WTC11 (cell line): ENCODE results near the gene APOF. TPM values are rescaled to one million over a fixed set of nuclear protein-coding genes. Genes with fewer than 3 reads are reported as not detected.

Experiments
- ATAC-seq: fragments of 200-7000 bp; cut with Tn5 transposase; 2 replicates; pipeline ENCODE4 v1.10.0; 2021; ENCODE audit warnings: mild to moderate bottlenecking, moderate library complexity
- CTCF ChIA-PET: fragments of 300-600 bp; sonication (Branson Sonifier 250); formaldehyde crosslinking; loops from one replicate; lab custom pipeline; 2021; ENCODE audit warnings: antibody characterized with exemption; lab: Charles Lee
- POLR2A ChIA-PET: fragments of 350-600 bp; sonication (Branson Sonifier 250); formaldehyde crosslinking; loops from one replicate; lab custom pipeline; 2021; ENCODE audit warnings: antibody characterized with exemption; lab: Charles Lee
- DNase-seq: peaks from one replicate; pipeline ENCODE4 v3.0.0; 2021; ENCODE audit warnings: low spot score
- H3K27ac Mint-ChIP-seq: 2 replicates; pipeline ENCODE4 v1.8.0; 2021; ENCODE audit warnings: mixed read lengths
- H3K27me3 Mint-ChIP-seq: 2 replicates; pipeline ENCODE4 v1.8.0; 2021; ENCODE audit warnings: low read depth, mild to moderate bottlenecking, moderate library complexity, mixed read lengths
- H3K36me3 Mint-ChIP-seq: 2 replicates; pipeline ENCODE4 v1.8.0; 2021; ENCODE audit warnings: mixed read lengths
- H3K4me1 Mint-ChIP-seq: 2 replicates; pipeline ENCODE4 v1.8.0; 2022; ENCODE audit warnings: mixed read lengths
- H3K4me3 Mint-ChIP-seq: 2 replicates; pipeline ENCODE4 v1.8.0; 2021; ENCODE audit warnings: mild to moderate bottlenecking, moderate library complexity, mixed read lengths
- H3K9me3 Mint-ChIP-seq: 2 replicates; pipeline ENCODE4 v1.8.0; 2021; ENCODE audit warnings: mixed read lengths
- AFF4 ChIP-seq: sonication (generic); formaldehyde crosslinking; IDR thresholded peaks from 2 replicates; pipeline ENCODE4 v1.8.1; 2023; ENCODE audit warnings: mild to moderate bottlenecking, missing genetic modification reagents, borderline replicate concordance
- CREB1 ChIP-seq: sonication (generic); formaldehyde crosslinking; IDR thresholded peaks from 2 replicates; pipeline ENCODE4 v1.8.0; 2023; ENCODE audit warnings: mild to moderate bottlenecking, missing genetic modification reagents
- CREM ChIP-seq: sonication (generic); formaldehyde crosslinking; IDR thresholded peaks from 2 replicates; pipeline ENCODE4 v1.8.1; 2022; ENCODE audit warnings: mild to moderate bottlenecking, missing genetic modification reagents, moderate library complexity
- EMX1 ChIP-seq: fragments of 250-450 bp; sonication (Bioruptor Pico); IDR thresholded peaks from 2 replicates; pipeline ENCODE4 v1.8.0; 2021; ENCODE audit warnings: mild to moderate bottlenecking
- ETV6 ChIP-seq: sonication (generic); formaldehyde crosslinking; IDR thresholded peaks from 2 replicates; pipeline ENCODE4 v1.8.1; 2022; ENCODE audit warnings: mild to moderate bottlenecking, missing genetic modification reagents
- FOXP1 ChIP-seq: sonication (generic); formaldehyde crosslinking; IDR thresholded peaks from 2 replicates; pipeline ENCODE4 v1.8.0; 2022; ENCODE audit warnings: missing genetic modification reagents, mild to moderate bottlenecking, moderate library complexity, borderline replicate concordance
- FOXP4 ChIP-seq: sonication (generic); formaldehyde crosslinking; IDR thresholded peaks from 2 replicates; pipeline ENCODE4 v1.8.0; 2022; ENCODE audit warnings: mild to moderate bottlenecking, missing genetic modification reagents
- IRF2 ChIP-seq: sonication (generic); formaldehyde crosslinking; IDR thresholded peaks from 2 replicates; pipeline ENCODE4 v1.8.0; 2022; ENCODE audit warnings: low read depth, missing genetic modification reagents, borderline replicate concordance
- MYBL2 ChIP-seq: sonication (generic); formaldehyde crosslinking; IDR thresholded peaks from 2 replicates; pipeline ENCODE4 v1.8.1; 2023; ENCODE audit warnings: mild to moderate bottlenecking, moderate library complexity, missing genetic modification reagents
- NR3C1 ChIP-seq: sonication (generic); formaldehyde crosslinking; conservative IDR thresholded peaks from 2 replicates; pipeline ENCODE4 v1.8.1; 2023; ENCODE audit warnings: low read depth, mild to moderate bottlenecking, missing genetic modification reagents
- RELA ChIP-seq: sonication (generic); formaldehyde crosslinking; IDR thresholded peaks from 2 replicates; pipeline ENCODE4 v1.8.1; 2022; ENCODE audit warnings: missing genetic modification reagents, mild to moderate bottlenecking, borderline replicate concordance
- SMAD3 ChIP-seq: sonication (generic); formaldehyde crosslinking; IDR thresholded peaks from 2 replicates; pipeline ENCODE4 v1.8.0; 2022; ENCODE audit warnings: missing genetic modification reagents, mild to moderate bottlenecking, borderline replicate concordance
- SMAD4 ChIP-seq: sonication (generic); formaldehyde crosslinking; IDR thresholded peaks from 2 replicates; pipeline ENCODE4 v1.8.0; 2022; ENCODE audit warnings: mild to moderate bottlenecking, missing genetic modification reagents
- SP1 ChIP-seq: sonication (generic); formaldehyde crosslinking; conservative IDR thresholded peaks from 2 replicates; pipeline ENCODE4 v1.8.1; 2022; ENCODE audit warnings: missing genetic modification reagents
- TCF7 ChIP-seq: sonication (generic); formaldehyde crosslinking; IDR thresholded peaks from 2 replicates; pipeline ENCODE4 v1.8.0; 2022; ENCODE audit warnings: mild to moderate bottlenecking, low read depth, missing genetic modification reagents, moderate library complexity
- USF2 ChIP-seq: sonication (generic); formaldehyde crosslinking; IDR thresholded peaks from 2 replicates; pipeline ENCODE4 v1.8.1; 2023; ENCODE audit warnings: mild to moderate bottlenecking, missing genetic modification reagents, moderate library complexity
- ZNF416 ChIP-seq: fragments of 250-450 bp; sonication (Bioruptor Pico); IDR thresholded peaks from 2 replicates; pipeline ENCODE4 v1.9.0; 2021; ENCODE audit warnings: mild to moderate bottlenecking, inconsistent platforms
- total RNA-seq: library from RNA; stranded (reverse); gene quantifications from 3 replicates; pipeline ENCODE4 v1.2.3, GENCODE V29; 2021
- TF ChIP-seq, protein P1 (sequence below): sonication (generic); formaldehyde crosslinking; IDR thresholded peaks from 2 replicates; pipeline ENCODE4 v1.8.0; 2022; ENCODE audit warnings: missing genetic modification reagents
- TF ChIP-seq, protein P2 (sequence below): fragments of 250-450 bp; sonication (Bioruptor Pico); IDR thresholded peaks from 2 replicates; pipeline ENCODE4 v1.9.0; 2021; ENCODE audit warnings: moderate library complexity, mild to moderate bottlenecking, inconsistent platforms, borderline replicate concordance
- TF ChIP-seq, protein P3 (sequence below): fragments of 250-450 bp; sonication (Bioruptor Pico); IDR thresholded peaks from 2 replicates; pipeline ENCODE4 v1.9.0; 2021; ENCODE audit warnings: mild to moderate bottlenecking

The APOF gene
- total RNA-seq, 1 experiment from 2014 or later, result not detected

DNA sequence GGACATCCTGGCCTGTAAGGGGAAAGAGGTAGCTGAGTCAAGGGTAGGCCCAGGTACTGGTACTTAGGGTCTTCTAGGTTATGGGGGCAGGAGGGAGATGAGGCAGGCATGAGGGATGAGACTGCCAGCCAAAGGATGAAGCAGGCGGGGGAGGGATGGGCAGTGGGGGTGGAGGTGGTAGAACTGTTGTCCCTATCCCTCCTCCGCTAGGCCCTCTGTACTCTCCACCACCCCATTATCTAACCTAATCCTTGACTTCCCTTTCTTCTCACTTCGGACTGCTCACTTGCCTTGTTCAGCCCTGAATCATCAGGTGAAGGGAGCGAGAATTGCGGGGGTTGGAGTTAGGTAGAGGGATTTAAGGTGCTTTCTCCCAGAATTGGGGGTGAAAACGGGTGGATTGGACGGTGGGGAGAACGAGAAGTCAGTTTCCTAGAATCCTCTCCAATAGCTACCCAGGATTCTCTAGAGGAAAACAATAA is 29.4 kb downstream of the APOF start (continued):
- TF ChIP-seq, protein P1, sequence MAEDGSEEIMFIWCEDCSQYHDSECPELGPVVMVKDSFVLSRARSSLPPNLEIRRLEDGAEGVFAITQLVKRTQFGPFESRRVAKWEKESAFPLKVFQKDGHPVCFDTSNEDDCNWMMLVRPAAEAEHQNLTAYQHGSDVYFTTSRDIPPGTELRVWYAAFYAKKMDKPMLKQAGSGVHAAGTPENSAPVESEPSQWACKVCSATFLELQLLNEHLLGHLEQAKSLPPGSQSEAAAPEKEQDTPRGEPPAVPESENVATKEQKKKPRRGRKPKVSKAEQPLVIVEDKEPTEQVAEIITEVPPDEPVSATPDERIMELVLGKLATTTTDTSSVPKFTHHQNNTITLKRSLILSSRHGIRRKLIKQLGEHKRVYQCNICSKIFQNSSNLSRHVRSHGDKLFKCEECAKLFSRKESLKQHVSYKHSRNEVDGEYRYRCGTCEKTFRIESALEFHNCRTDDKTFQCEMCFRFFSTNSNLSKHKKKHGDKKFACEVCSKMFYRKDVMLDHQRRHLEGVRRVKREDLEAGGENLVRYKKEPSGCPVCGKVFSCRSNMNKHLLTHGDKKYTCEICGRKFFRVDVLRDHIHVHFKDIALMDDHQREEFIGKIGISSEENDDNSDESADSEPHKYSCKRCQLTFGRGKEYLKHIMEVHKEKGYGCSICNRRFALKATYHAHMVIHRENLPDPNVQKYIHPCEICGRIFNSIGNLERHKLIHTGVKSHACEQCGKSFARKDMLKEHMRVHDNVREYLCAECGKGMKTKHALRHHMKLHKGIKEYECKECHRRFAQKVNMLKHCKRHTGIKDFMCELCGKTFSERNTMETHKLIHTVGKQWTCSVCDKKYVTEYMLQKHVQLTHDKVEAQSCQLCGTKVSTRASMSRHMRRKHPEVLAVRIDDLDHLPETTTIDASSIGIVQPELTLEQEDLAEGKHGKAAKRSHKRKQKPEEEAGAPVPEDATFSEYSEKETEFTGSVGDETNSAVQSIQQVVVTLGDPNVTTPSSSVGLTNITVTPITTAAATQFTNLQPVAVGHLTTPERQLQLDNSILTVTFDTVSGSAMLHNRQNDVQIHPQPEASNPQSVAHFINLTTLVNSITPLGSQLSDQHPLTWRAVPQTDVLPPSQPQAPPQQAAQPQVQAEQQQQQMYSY (CRISPR knock-in tag), result no peak
- TF ChIP-seq, protein P2, sequence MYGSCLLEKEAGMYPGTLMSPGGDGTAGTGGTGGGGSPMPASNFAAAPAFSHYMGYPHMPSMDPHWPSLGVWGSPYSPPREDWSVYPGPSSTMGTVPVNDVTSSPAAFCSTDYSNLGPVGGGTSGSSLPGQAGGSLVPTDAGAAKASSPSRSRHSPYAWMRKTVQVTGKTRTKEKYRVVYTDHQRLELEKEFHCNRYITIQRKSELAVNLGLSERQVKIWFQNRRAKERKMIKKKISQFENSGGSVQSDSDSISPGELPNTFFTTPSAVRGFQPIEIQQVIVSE, result no peak
- TF ChIP-seq ZNF416 (no peak), CREM (CRISPR knock-in tag) (no peak), CREB1 (CRISPR knock-in tag) (no peak), MYBL2 (CRISPR knock-in tag) (no peak), SMAD3 (CRISPR knock-in tag) (no peak), IRF2 (CRISPR knock-in tag) (no peak), ETV6 (no peak), USF2 (CRISPR knock-in tag) (no peak), EMX1 (CRISPR knock-in tag) (no peak)

DNA sequence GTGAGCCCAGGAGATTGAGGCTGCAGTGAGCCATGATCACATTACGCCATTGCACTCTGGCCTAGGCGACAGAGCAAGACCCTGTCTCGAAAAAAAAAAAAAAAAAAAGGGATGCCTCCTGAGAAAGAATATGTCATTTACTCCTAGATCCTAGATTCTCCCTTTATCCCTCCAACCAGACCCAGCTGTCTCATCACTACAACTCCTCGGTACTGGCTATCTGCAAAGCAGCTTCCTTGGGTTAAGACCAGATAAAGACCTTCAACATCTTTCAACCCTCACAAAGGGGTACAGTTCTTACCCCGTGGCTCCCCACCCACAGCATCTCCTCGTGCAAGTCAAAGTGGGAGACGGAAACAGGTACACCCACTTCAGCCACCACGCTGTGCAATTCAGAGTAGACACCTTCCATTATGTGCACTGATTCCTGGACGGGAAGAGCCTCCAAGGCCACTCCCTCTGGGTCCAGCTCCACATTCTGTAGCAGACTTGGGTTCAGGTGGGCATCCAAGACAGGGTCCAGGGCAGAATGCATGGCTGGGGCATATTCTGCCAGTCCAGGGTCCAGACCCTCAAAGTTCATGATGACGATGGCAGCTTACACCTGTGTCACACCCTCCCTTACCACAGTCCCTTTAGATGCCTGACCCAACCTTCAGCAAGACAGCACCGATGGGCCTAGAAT is 30.0 kb downstream of the APOF start:
- Mint-ChIP-seq H3K27me3 (no peaks in the 10 kb centered on the region), H3K4me3 (peak overlapping the region; percentile 87), H3K9me3 (no peaks in the 10 kb centered on the region), H3K4me1 (peaks cover 26% of the 10 kb centered on the region), H3K27ac (peak overlapping the region; percentile 98), H3K36me3 (no peaks in the 10 kb centered on the region)
- ATAC-seq, result no peak
- no peak for DNase-seq
- ChIA-PET CTCF (interaction anchor here (0.6 to 2.2 kb wide), 10 partner anchors 14 to 213 kb away, joined by 3 to 9 read pairs (median 3); partner anchors contain the start of genes ANKRD52, CNPY2, RNF41 and SMARCC2), POLR2A (interaction anchor here (0.6 to 1.7 kb wide), 5 partner anchors 16 to 138 kb away, joined by 3 to 9 read pairs (median 4); partner anchors contain the start of genes CS and STAT2)
- TF ChIP-seq SMAD4 (CRISPR knock-in tag) (no peak), FOXP4 (no peak), NR3C1 (no peak), TCF7 (CRISPR knock-in tag) (no peak), AFF4 (CRISPR knock-in tag) (no peak), MYBL2 (CRISPR knock-in tag) (no peak), SP1 (CRISPR knock-in tag) (no peak), RELA (CRISPR knock-in tag) (no peak), FOXP1 (CRISPR knock-in tag) (no peak)
- TF ChIP-seq, protein P3, sequence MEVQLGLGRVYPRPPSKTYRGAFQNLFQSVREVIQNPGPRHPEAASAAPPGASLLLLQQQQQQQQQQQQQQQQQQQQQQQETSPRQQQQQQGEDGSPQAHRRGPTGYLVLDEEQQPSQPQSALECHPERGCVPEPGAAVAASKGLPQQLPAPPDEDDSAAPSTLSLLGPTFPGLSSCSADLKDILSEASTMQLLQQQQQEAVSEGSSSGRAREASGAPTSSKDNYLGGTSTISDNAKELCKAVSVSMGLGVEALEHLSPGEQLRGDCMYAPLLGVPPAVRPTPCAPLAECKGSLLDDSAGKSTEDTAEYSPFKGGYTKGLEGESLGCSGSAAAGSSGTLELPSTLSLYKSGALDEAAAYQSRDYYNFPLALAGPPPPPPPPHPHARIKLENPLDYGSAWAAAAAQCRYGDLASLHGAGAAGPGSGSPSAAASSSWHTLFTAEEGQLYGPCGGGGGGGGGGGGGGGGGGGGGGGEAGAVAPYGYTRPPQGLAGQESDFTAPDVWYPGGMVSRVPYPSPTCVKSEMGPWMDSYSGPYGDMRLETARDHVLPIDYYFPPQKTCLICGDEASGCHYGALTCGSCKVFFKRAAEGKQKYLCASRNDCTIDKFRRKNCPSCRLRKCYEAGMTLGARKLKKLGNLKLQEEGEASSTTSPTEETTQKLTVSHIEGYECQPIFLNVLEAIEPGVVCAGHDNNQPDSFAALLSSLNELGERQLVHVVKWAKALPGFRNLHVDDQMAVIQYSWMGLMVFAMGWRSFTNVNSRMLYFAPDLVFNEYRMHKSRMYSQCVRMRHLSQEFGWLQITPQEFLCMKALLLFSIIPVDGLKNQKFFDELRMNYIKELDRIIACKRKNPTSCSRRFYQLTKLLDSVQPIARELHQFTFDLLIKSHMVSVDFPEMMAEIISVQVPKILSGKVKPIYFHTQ (CRISPR knock-in tag), result no peak
